ENCODE results near the gene ZNF609.

DNA sequence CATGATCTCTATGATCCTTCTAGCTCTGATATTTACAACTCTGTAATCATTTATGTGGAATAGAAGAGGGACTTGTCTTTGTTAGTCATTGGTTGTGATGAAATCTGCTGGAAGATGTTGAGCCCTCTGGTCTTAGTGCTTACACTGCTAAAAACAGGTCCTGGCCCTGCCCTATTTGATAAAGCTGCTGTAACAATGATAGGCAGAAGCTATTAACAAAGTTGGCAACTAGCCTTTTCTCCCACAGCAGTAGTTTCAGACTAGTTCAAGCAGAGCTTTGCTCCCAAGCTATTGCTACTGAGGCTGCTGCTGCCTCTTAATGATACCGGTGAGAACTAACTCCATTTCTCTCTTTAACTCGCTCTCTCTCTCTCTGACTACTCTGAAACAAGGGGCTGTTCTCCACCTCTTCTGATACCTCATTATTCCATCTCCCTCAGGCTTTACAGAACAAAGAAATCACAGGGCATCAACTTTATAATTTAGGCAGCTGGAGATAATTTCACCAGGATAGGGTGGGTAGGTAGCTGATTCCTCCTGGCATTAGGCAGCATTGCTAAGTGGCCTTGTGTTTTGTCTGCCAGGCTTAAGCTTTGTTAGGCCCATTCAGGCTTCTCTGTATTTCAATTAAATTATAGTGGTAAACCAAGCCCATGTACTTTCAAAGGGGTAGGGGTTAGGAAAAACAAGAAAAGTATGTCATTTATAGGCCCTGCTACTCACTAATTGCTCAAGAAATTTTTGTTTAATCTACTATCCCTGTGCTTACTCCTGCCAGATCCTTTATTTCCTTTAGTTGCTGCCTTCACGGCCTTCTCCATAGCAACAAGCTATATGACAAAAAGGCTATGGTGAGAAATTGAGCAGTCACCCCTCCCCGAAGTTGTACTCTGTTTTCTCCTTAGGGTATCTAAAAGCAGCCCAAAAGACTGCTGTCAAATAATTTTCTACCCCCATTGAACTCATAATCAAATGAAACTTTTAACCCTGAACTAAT, 175.4 kb downstream of the ZNF609 start:
- TF ChIP-seq, protein P1, sequence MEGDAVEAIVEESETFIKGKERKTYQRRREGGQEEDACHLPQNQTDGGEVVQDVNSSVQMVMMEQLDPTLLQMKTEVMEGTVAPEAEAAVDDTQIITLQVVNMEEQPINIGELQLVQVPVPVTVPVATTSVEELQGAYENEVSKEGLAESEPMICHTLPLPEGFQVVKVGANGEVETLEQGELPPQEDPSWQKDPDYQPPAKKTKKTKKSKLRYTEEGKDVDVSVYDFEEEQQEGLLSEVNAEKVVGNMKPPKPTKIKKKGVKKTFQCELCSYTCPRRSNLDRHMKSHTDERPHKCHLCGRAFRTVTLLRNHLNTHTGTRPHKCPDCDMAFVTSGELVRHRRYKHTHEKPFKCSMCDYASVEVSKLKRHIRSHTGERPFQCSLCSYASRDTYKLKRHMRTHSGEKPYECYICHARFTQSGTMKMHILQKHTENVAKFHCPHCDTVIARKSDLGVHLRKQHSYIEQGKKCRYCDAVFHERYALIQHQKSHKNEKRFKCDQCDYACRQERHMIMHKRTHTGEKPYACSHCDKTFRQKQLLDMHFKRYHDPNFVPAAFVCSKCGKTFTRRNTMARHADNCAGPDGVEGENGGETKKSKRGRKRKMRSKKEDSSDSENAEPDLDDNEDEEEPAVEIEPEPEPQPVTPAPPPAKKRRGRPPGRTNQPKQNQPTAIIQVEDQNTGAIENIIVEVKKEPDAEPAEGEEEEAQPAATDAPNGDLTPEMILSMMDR (conservative IDR thresholded peaks at IDR 0.05; ENCODE audit: low read depth, low read length), result no peak
- TF ChIP-seq EZH2 (IDR thresholded peaks at IDR 0.05; ENCODE audit: borderline replicate concordance, low read depth, low read length, poor library complexity, severe bottlenecking), result no peak

All from A673 (cell line).